Endometrial microvascular endothelial cells (primary cell): ENCODE data around the gene MCF2L. TPM values are rescaled to one million over a fixed set of nuclear protein-coding genes. Genes with fewer than 3 reads are reported as not detected.
"Not testable (repeated sequence)": the region's sequence is repeated elsewhere in the genome, so short reads cannot be mapped to it uniquely, and the experiment has no call there.

Experiments
- in situ Hi-C: cut with HindIII; loops from 2 replicates; pipeline ENCODE4 v1.10.0; 2017; ENCODE audit warnings: low sequenced_read_pairs, low pct_unique_long_range_greater_than_20kb; ENCODE audit errors: inconsistent ontology term
- total RNA-seq: library from RNA; depleted of rRNA; stranded (reverse); fragments of >200 nt; gene quantifications from one replicate; pipeline ENCODE4 v1.2.3, GENCODE V29; 2015; ENCODE audit errors: inconsistent ontology term

The MCF2L gene
- total RNA-seq, 1 donor from 2014 or later: 5.3 TPM

GRCh38 chr13:113111821-113112220 lies 142.8 kb downstream of the MCF2L start:
- in situ Hi-C loops: not testable (repeated sequence)

- in situ Hi-C loops: not testable (repeated sequence)
Measured at GRCh38 chr13:113112475-113112874, 143.5 kb downstream of the MCF2L start.

GRCh38 chr13:113112893-113113845 lies 144.2 kb downstream of the MCF2L start:
- in situ Hi-C loops: no loop called here

- in situ Hi-C loops: no loop called here
Measured at GRCh38 chr13:113113846-113114271, 144.8 kb downstream of the MCF2L start.

- in situ Hi-C loops: no loop called here
Measured at GRCh38 chr13:113114511-113115362, 145.7 kb downstream of the MCF2L start.

- in situ Hi-C loops: no loop called here
Measured at GRCh38 chr13:113115363-113116205, 146.6 kb downstream of the MCF2L start.

GRCh38 chr13:113116206-113116800 lies 147.3 kb downstream of the MCF2L start:
- in situ Hi-C loops: no loop called here

GRCh38 chr13:113116871-113117271 lies 147.9 kb downstream of the MCF2L start:
- in situ Hi-C loops: no loop called here

- in situ Hi-C loops: no loop called here
Measured at GRCh38 chr13:113117335-113117872, 148.4 kb downstream of the MCF2L start.

- in situ Hi-C loops: no loop called here
Measured at GRCh38 chr13:113117911-113118260, 148.9 kb downstream of the MCF2L start.

- in situ Hi-C loops: no loop called here
Measured at GRCh38 chr13:113118261-113119021, 149.4 kb downstream of the MCF2L start.

- in situ Hi-C loops: no loop called here
Measured at GRCh38 chr13:113119166-113119821, 150.3 kb downstream of the MCF2L start.

GRCh38 chr13:113119822-113120189 lies 150.8 kb downstream of the MCF2L start:
- in situ Hi-C loops: no loop called here

- in situ Hi-C loops: no loop called here
Measured at GRCh38 chr13:113120300-113121182, 151.5 kb downstream of the MCF2L start.

- in situ Hi-C loops: no loop called here
Measured at GRCh38 chr13:113121183-113121927, 152.3 kb downstream of the MCF2L start.
